Pancreas (tissue), 10 donors: ENCODE results near the gene UBE2C. TPM values are rescaled to one million over a fixed set of nuclear protein-coding genes. Genes with fewer than 3 reads are reported as not detected.

Experiments
- ATAC-seq, 4 donors: fragments of 200-7000 bp; cut with Tn5 transposase; one replicate each; pipeline versions ENCODE4 v1.8.0 to v1.9.1; 2020; ENCODE audit warnings: mild to moderate bottlenecking in 4 of 4, moderate library complexity in 4 of 4
- DNase-seq, 6 donors: peaks; one replicate each; pipeline ENCODE4 v3.0.0-alpha.2; 2020
- FAIRE-seq: peaks from 2 replicates; lab custom pipeline; 2012; peaks lifted over from hg19 to GRCh38; lab: Jason Lieb, UNC
- H3K27ac ChIP-seq, 4 donors: fragments of 200-600 bp; sonication (generic); 1 replicate in 3 of 4; 2 replicates in 1 of 4; pipeline versions ENCODE4 v1.5.0 to v1.8.0; 2020
- H3K27me3 ChIP-seq, 4 donors: fragments of 200-600 bp; one replicate each; pipeline ENCODE4 v1.8.0; 2021
- H3K36me3 ChIP-seq, 3 donors: fragments of 200-600 bp; sonication (generic) in 1 of 3; one replicate each; pipeline versions ENCODE4 v1.5.0 to v1.8.0; 2020 to 2021
- H3K4me1 ChIP-seq, 3 donors: fragments of 200-600 bp; one replicate each; pipeline ENCODE4 v1.8.0; 2021
- H3K4me3 ChIP-seq, 4 donors: fragments of 200-600 bp; sonication (generic) in 2 of 4; one replicate each; pipeline versions ENCODE4 v1.5.0 to v1.8.0; 2020 to 2021
- H3K9me3 ChIP-seq, 4 donors: fragments of 200-600 bp; one replicate each; pipeline ENCODE4 v1.8.0; 2021
- CTCF ChIP-seq, 4 donors: fragments of 200-600 bp; sonication (generic) in 3 of 4; IDR thresholded peaks; one replicate each; pipeline versions ENCODE4 v1.5.0 to v1.8.0; 2021; ENCODE audit warnings: antibody characterized with exemption in 4 of 4
- WGBS, 2 donors: extraction: QIAGEN DNeasy Blood & Tissue Kit; methylation state at CpG; one replicate each; pipeline ENCODE4 v1.1.7; 2013; 5-methylcytosine and 5-hydroxymethylcytosine counted together
- intact Hi-C, 3 donors: fragments of 100-400 bp; cut with DNase I; formaldehyde crosslinking; loops; one replicate each; pipeline versions ENCODE4 v1.11.1 to v1.14.2; 2022
- polyA plus RNA-seq, 2 donors: library from polyadenylated mRNA; stranded (reverse); fragments of 200-250 nt; gene quantifications; one replicate each; pipeline ENCODE4 v1.2.3, GENCODE V29; 2013
- total RNA-seq, 6 donors: library from RNA; stranded (reverse); fragmentation: NEBNext Ultra II Directional in 4 of 6; extraction: Animal tissue kit (Norgen Biotek cat#: 25700) in 4 of 6; gene quantifications; one replicate each; pipeline versions ENCODE4 v1.2.1 to v1.2.4, GENCODE V29; 2021 to 2023
- donor health status: healthy with polysubstance abuse.
- donor health status: DM: no; HTN: no; CAD: no; lungs with moderate emphysema.
- donor health status: DM: no; HTN: no; CAD: no.
- donor health status: control.
- donor health status: control.
- donor health status: Bipolar disorder and iron deficiency.
- donor health status: DM: yes; HTN: yes; CAD: no.
- donor health status: DM: no; HTN: no; CAD: no.
- donor health status: DM: no; HTN: no; CAD: no.
- donor health status: DM: yes; HTN: yes; CAD: no.

The UBE2C gene
- total and polyA plus RNA-seq, 8 donors = 0.31 to 1.9 (median 0.73) TPM; not detected in 2

DNA sequence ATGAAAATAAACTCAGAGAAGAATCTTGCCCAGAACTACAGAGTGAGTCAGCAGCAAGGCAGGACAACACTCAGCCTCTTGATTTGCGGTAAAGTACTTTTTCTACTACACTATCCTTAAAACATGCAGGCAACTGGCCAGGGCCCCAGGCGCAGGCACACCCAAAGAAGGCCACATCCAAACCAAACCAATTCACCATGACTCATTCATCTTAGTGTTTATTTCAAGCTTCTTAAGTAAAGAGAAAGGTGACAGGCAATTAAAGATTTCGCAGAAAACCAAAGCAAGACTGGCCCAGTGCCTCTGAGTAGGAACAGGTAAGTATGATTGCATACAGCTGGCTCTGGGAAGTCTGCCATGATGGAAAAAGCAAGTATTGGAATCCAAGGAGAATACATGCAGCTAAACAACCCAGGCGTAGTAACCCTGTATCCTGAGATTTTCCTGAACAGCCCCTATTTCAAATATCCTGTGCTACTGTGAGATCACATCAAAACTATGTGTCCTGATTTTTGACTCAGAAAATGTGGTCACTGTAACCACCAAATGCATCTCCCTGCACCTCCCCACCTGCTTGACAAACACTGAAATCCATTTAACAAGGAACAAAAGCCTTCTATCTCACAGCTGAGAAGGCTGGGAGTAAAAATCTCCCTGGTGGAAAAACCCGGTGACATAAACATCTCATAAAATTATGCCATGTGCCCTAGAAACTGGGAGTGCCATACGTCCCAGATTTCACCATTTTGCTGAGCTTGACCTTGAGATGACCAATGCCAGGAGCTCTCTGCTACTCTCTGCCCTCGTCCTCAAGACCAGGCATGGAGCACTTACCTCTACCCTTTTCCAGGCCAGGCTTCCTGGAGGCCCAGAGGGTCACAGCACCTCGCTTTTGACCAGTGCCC lies 33.2 kb upstream of the UBE2C start:
- TF ChIP-seq CTCF (IDR thresholded peaks at IDR 0.05) = no peak
- intact Hi-C loops = loop anchor here in 1 of 3 donors (10.0 kb wide), 1 partner anchor 324 kb away; no protein-coding TSS in a partner anchor
- H3K4me1 ChIP-seq = peaks cover 8 to 57% (median 20%) of the 10 kb centered on the region in 3 donors
- FAIRE-seq (peak; percentile 95), ATAC-seq (peak; percentile 82 to 91 (median 90)), DNase-seq (peak; percentile 74 to 92 (median 88))
- H3K36me3 ChIP-seq = no peaks in the 10 kb centered on the region
- H3K27me3 ChIP-seq = no peaks in the 10 kb centered on the region
- 33 to 41% methylated on average over 8 of the region's 8 CpGs for WGBS, 2 donors
- peak overlapping the region in 3 of 4 donors; percentile 2 to 85 (median 84) for H3K27ac ChIP-seq
- no peak overlapping the region for H3K4me3 ChIP-seq
- no peaks in the 10 kb centered on the region for H3K9me3 ChIP-seq

DNA sequence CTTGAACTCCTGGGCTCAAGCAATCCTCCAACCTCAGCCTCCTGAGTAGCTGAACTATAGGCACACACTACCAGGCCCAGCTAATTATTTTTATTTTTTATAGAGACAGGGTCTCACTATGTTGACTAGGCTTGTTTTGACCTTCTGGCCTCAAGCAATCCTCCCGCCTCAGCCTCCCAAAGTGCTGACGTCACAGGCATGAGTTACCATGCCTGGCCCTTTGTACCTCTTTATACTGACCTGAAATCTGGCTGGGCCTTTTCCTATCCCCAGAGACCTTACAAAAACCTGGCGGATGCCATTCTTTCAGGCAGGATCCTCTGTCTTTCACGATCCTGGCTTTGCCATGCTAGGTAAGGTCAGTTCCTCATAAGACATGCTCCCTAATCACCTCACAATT lies 32.3 kb upstream of the UBE2C start:
- 72 to 89% methylated on average over 4 of the region's 4 CpGs for WGBS, 2 donors
- intact Hi-C loops = no loop called here
- DNase-seq (no peak), ATAC-seq (no peak), FAIRE-seq (no peak)
- Histone ChIP-seq H3K4me1 (peaks cover 8 to 57% (median 20%) of the 10 kb centered on the region in 3 donors), H3K27ac (peak overlapping the region in 2 of 4 donors; percentile 84 to 85), H3K4me3 (no peak overlapping the region), H3K36me3 (no peaks in the 10 kb centered on the region), H3K27me3 (no peaks in the 10 kb centered on the region), H3K9me3 (no peaks in the 10 kb centered on the region)
- no peak for TF ChIP-seq CTCF (IDR thresholded peaks at IDR 0.05)

- FAIRE-seq (no peak), ATAC-seq (peak in 3 of 4 donors; percentile 18 to 40 (median 24)), DNase-seq (peak in 1 of 6 donors; percentile 42)
- TF ChIP-seq CTCF (IDR thresholded peaks at IDR 0.05) = no peak
- H3K4me3 ChIP-seq = no peak overlapping the region
- no peaks in the 10 kb centered on the region for H3K9me3 ChIP-seq
- H3K27me3 ChIP-seq = no peaks in the 10 kb centered on the region
- WGBS, 2 donors = 36 to 42% methylated on average over 4 of the region's 4 CpGs
- peak overlapping the region in 2 of 4 donors; percentile 26 to 41 for H3K27ac ChIP-seq
- H3K4me1 ChIP-seq = peaks cover 8 to 57% (median 20%) of the 10 kb centered on the region in 3 donors
- intact Hi-C loops = no loop called here
- H3K36me3 ChIP-seq = no peaks in the 10 kb centered on the region
Observed at GRCh38 chr20:45781391-45781931, 31.0 kb upstream of the UBE2C start.

GRCh38 chr20:45782890-45783289 lies 29.6 kb upstream of the UBE2C start:
- Histone ChIP-seq H3K9me3 (no peaks in the 10 kb centered on the region), H3K27me3 (no peaks in the 10 kb centered on the region), H3K4me1 (peaks cover 8 to 57% (median 20%) of the 10 kb centered on the region in 3 donors), H3K4me3 (no peak overlapping the region), H3K27ac (no peak overlapping the region), H3K36me3 (no peaks in the 10 kb centered on the region)
- DNase-seq (no peak), FAIRE-seq (no peak), ATAC-seq (no peak)
- TF ChIP-seq CTCF (IDR thresholded peaks at IDR 0.05) = no peak
- WGBS, 2 donors = 55 to 57% methylated on average over 4 of the region's 4 CpGs
- intact Hi-C loops = no loop called here
